Measurements from ENCODE around the gene CABP2.
"Not testable (repeated sequence)": the region's sequence is repeated elsewhere in the genome, so short reads cannot be mapped to it uniquely, and the experiment has no call there.

The CABP2 gene

GRCh38 chr11:67493548-67494370 is 29.5 kb downstream of the CABP2 start:
- no peak for DNase-seq

GRCh38 chr11:67492801-67493547 is 30.3 kb downstream of the CABP2 start:
- no peak for DNase-seq

- DNase-seq: no peak
Measured at GRCh38 chr11:67492069-67492727, 31.0 kb downstream of the CABP2 start.

- no peak for DNase-seq
Measured at GRCh38 chr11:67491276-67492068, 31.8 kb downstream of the CABP2 start.

- DNase-seq: no peak
Measured at GRCh38 chr11:67490727-67491065, 32.5 kb downstream of the CABP2 start.

- DNase-seq: no peak
Measured at GRCh38 chr11:67489885-67490726, 33.1 kb downstream of the CABP2 start.

- DNase-seq: no peak
Measured at GRCh38 chr11:67489203-67489884, 33.9 kb downstream of the CABP2 start.

- no peak for DNase-seq
Measured at GRCh38 chr11:67486481-67487195, 36.6 kb downstream of the CABP2 start.

GRCh38 chr11:67485873-67486361 is 37.3 kb downstream of the CABP2 start:
- not testable (repeated sequence) for DNase-seq

GRCh38 chr11:67484847-67485311 is 38.4 kb downstream of the CABP2 start:
- DNase-seq: no peak

GRCh38 chr11:67483831-67484665 is 39.2 kb downstream of the CABP2 start:
- DNase-seq: no peak

- peak; percentile 90 for DNase-seq
Measured at GRCh38 chr11:67482827-67483798, 40.1 kb downstream of the CABP2 start, which contains the start of gene AIP. AIP (plus strand) TSS chr11:67483026; CDS start chr11:67483159, 133 bp downstream.

GRCh38 chr11:67482275-67482826 is 40.9 kb downstream of the CABP2 start:
- no peak for DNase-seq

GRCh38 chr11:67477344-67478050 is 45.7 kb downstream of the CABP2 start:
- not testable (repeated sequence) for DNase-seq

- not testable (repeated sequence) for DNase-seq
Measured at GRCh38 chr11:67476692-67477091, 46.6 kb downstream of the CABP2 start.

- no peak for DNase-seq
Measured at GRCh38 chr11:67472882-67473281, 50.4 kb downstream of the CABP2 start.

All from NCI-H2107 (cell line).